CMK (cell line): ENCODE measurements around the gene MINDY2.
"Not testable (repeated sequence)": the region's sequence is repeated elsewhere in the genome, so short reads cannot be mapped to it uniquely, and the experiment has no call there.

Source experiments
- DNase-seq: peaks from one replicate; pipeline ENCODE4 v3.0.0-alpha.2; 2010; ENCODE audit warnings: low read depth

MINDY2 gene

GRCh38 chr15:58752716-58753115 is 18.4 kb upstream of the MINDY2 start:
- DNase-seq, result no peak

GRCh38 chr15:58755350-58755749 is 15.8 kb upstream of the MINDY2 start:
- DNase-seq, result no peak

- no peak for DNase-seq
Measured at GRCh38 chr15:58755956-58756355, 15.1 kb upstream of the MINDY2 start.

- DNase-seq, result no peak
Measured at GRCh38 chr15:58758141-58758540, 13.0 kb upstream of the MINDY2 start.

- no peak for DNase-seq
Measured at GRCh38 chr15:58760385-58761009, 10.6 kb upstream of the MINDY2 start.

GRCh38 chr15:58761010-58761388 is 10.1 kb upstream of the MINDY2 start:
- no peak for DNase-seq

- DNase-seq, result no peak
Measured at GRCh38 chr15:58762285-58762684, 8.8 kb upstream of the MINDY2 start.

GRCh38 chr15:58762731-58763130 is 8.4 kb upstream of the MINDY2 start:
- no peak for DNase-seq

GRCh38 chr15:58764468-58764867 is 6.6 kb upstream of the MINDY2 start:
- DNase-seq, result no peak

- no peak for DNase-seq
Measured at GRCh38 chr15:58766290-58766689, 4.8 kb upstream of the MINDY2 start.

- DNase-seq, result not testable (repeated sequence)
Measured at GRCh38 chr15:58768601-58769004, 2.5 kb upstream of the MINDY2 start.

- no peak for DNase-seq
Measured at GRCh38 chr15:58770519-58770856, 614 bp upstream of the MINDY2 start.

- DNase-seq, result no peak
Measured at GRCh38 chr15:58771621-58772250, 634 bp downstream of the MINDY2 start.

- no peak for DNase-seq
Measured at GRCh38 chr15:58773024-58773423, 1.9 kb downstream of the MINDY2 start.

- no peak for DNase-seq
Measured at GRCh38 chr15:58775402-58775801, 4.3 kb downstream of the MINDY2 start.

- no peak for DNase-seq
Measured at GRCh38 chr15:58777107-58777506, 6.0 kb downstream of the MINDY2 start.

- no peak for DNase-seq
Measured at GRCh38 chr15:58779554-58779953, 8.5 kb downstream of the MINDY2 start.

- DNase-seq, result no peak
Measured at GRCh38 chr15:58785355-58785754, 14.3 kb downstream of the MINDY2 start.

GRCh38 chr15:58788056-58788710 is 17.1 kb downstream of the MINDY2 start:
- DNase-seq, result no peak

GRCh38 chr15:58793862-58794261 is 22.8 kb downstream of the MINDY2 start:
- no peak for DNase-seq

- DNase-seq, result no peak
Measured at GRCh38 chr15:58795825-58796224, 24.7 kb downstream of the MINDY2 start.

- no peak for DNase-seq
Measured at GRCh38 chr15:58797505-58797904, 26.4 kb downstream of the MINDY2 start.

- no peak for DNase-seq
Measured at GRCh38 chr15:58805095-58805494, 34.0 kb downstream of the MINDY2 start.

- not testable (repeated sequence) for DNase-seq
Measured at GRCh38 chr15:58823267-58823666, 52.2 kb downstream of the MINDY2 start.
